Breast epithelium (tissue), 4 donors: ENCODE results near the gene KIF9. TPM values are rescaled to one million over a fixed set of nuclear protein-coding genes. Genes with fewer than 3 reads are reported as not detected.
A peak's percentile ranks its signal among the peaks of the same experiment; 100 is the strongest.

Source experiments
- DNase-seq, 2 donors: peaks; one replicate each; pipeline ENCODE4 v3.0.0-alpha.2; 2019; ENCODE audit warnings: low spot score in 2 of 2
- H3K27ac ChIP-seq, 2 donors: fragments of 200-600 bp; sonication (generic) in 1 of 2; one replicate each; pipeline ENCODE4 v1.5.1; 2016 to 2019; ENCODE audit warnings: mild to moderate bottlenecking in 1 of 2
- H3K27me3 ChIP-seq, 2 donors: fragments of 200-600 bp; sonication (generic) in 1 of 2; one replicate each; pipeline versions ENCODE4 v1.5.1 to v1.6.0; 2017 to 2019; ENCODE audit warnings: control low read depth in 1 of 2, mild to moderate bottlenecking in 1 of 2
- H3K36me3 ChIP-seq: fragments of 200-600 bp; one replicate; pipeline ENCODE4 v1.5.1; 2019
- H3K4me1 ChIP-seq, 2 donors: fragments of 200-600 bp; sonication (generic); one replicate each; pipeline ENCODE4 v1.5.1; 2016 to 2019; ENCODE audit warnings: control low read depth in 1 of 2
- H3K4me3 ChIP-seq, 3 donors: fragments of 200-600 bp; sonication (generic); 1 replicate in 2 of 3; 2 replicates in 1 of 3; pipeline ENCODE4 v1.5.1; 2016 to 2019; ENCODE audit warnings: mild to moderate bottlenecking in 3 of 3, moderate library complexity in 2 of 3
- H3K9me3 ChIP-seq, 2 donors: fragments of 200-600 bp; sonication (generic) in 1 of 2; one replicate each; pipeline ENCODE4 v1.5.1; 2016 to 2019; ENCODE audit warnings: control low read depth in 1 of 2
- CTCF ChIP-seq, 3 donors: fragments of 450-650 bp; IDR thresholded peaks; one replicate each; pipeline ENCODE4 v1.5.1; 2016 to 2017; ENCODE audit warnings: antibody characterized with exemption in 3 of 3, mild to moderate bottlenecking in 3 of 3, moderate library complexity in 3 of 3
- POLR2A ChIP-seq: fragments of 450-650 bp; IDR thresholded peaks from one replicate; pipeline ENCODE4 v1.6.1; 2016; ENCODE audit warnings: antibody characterized with exemption, mild to moderate bottlenecking, moderate library complexity
- POLR2AphosphoS5 ChIP-seq, 3 donors: sonication (generic); formaldehyde crosslinking; IDR thresholded peaks; one replicate each; pipeline ENCODE4 v1.6.1; 2017; ENCODE audit warnings: antibody characterized with exemption in 3 of 3
- intact Hi-C: fragments of 100-400 bp; cut with DNase I; formaldehyde crosslinking; loops from one replicate; pipeline ENCODE4 v1.15.1; 2023; ENCODE audit warnings: low total_unique reads
- total RNA-seq, 3 donors: library from RNA; depleted of rRNA; stranded (reverse); fragments of >200 nt; gene quantifications; one replicate each; pipeline ENCODE4 v1.1.0, GENCODE V29; 2016

KIF9 gene
- total RNA-seq = 10 to 100 TPM in 1 of 3 donors, 1 to 10 TPM in 2; 4.5 to 10.7 (median 9.5) TPM

- H3K36me3 ChIP-seq = no peaks in the 10 kb centered on the region
- no peaks in the 10 kb centered on the region for H3K27me3 ChIP-seq
- H3K4me3 ChIP-seq = peak within 1 kb of the TSS; percentile 67 to 85 (median 79)
- peak; percentile 92 to 95 (median 93) for TF ChIP-seq POLR2AphosphoS5 (IDR thresholded peaks at IDR 0.05)
- TF ChIP-seq POLR2A = no peak
- peak in 1 of 3 donors; percentile 9 for TF ChIP-seq CTCF (IDR thresholded peaks at IDR 0.05)
- intact Hi-C loops = no loop called here
- peaks cover 5 to 9% of the 10 kb centered on the region in 2 donors for H3K4me1 ChIP-seq
- H3K9me3 ChIP-seq = no peaks in the 10 kb centered on the region
- H3K27ac ChIP-seq = peak within 1 kb of the TSS; percentile 96 to 98
- DNase-seq = peak; percentile 92
Observed at GRCh38 chr3:47282424-47283192, at the start of gene KIF9, which contains the start of gene KLHL18. KIF9 (minus strand) TSS chr3:47282799; CDS start chr3:47277374, 5,425 bp downstream. KLHL18 (plus strand) TSS chr3:47282944; CDS start chr3:47282966, 22 bp downstream.

GRCh38 chr3:47324278-47324865 is 41.8 kb upstream of the KIF9 start:
- no peak for TF ChIP-seq POLR2A
- peak; percentile 38 to 71 (median 51) for TF ChIP-seq CTCF (IDR thresholded peaks at IDR 0.05)
- intact Hi-C loops = no loop called here

GRCh38 chr3:47323431-47324277 is 41.1 kb upstream of the KIF9 start:
- Histone ChIP-seq H3K9me3 (no peaks in the 10 kb centered on the region), H3K36me3 (no peaks in the 10 kb centered on the region), H3K27ac (no peak overlapping the region), H3K27me3 (no peaks in the 10 kb centered on the region), H3K4me1 (peaks cover 0 to 5% of the 10 kb centered on the region in 2 donors), H3K4me3 (no peak overlapping the region)
- DNase-seq = no peak
- no peak for TF ChIP-seq CTCF (IDR thresholded peaks at IDR 0.05)
- no peak for TF ChIP-seq POLR2A
- TF ChIP-seq POLR2AphosphoS5 (IDR thresholded peaks at IDR 0.05) = no peak
- intact Hi-C loops = no loop called here

More at GRCh38 chr3:47324278-47324865, 41.8 kb upstream of the KIF9 start:
- peak in 1 of 2 donors; percentile 44 for DNase-seq
- Histone ChIP-seq H3K9me3 (no peaks in the 10 kb centered on the region), H3K36me3 (no peaks in the 10 kb centered on the region), H3K27ac (no peak overlapping the region), H3K27me3 (no peaks in the 10 kb centered on the region), H3K4me3 (no peak overlapping the region), H3K4me1 (peaks cover 0 to 5% of the 10 kb centered on the region in 2 donors)

- Histone ChIP-seq H3K27me3 (no peaks in the 10 kb centered on the region), H3K36me3 (no peaks in the 10 kb centered on the region), H3K4me3 (no peak overlapping the region), H3K27ac (no peak overlapping the region), H3K9me3 (no peaks in the 10 kb centered on the region), H3K4me1 (no peaks in the 10 kb centered on the region)
- TF ChIP-seq POLR2A (no peak), POLR2AphosphoS5 (IDR thresholded peaks at IDR 0.05) (no peak), CTCF (IDR thresholded peaks at IDR 0.05) (no peak)
- intact Hi-C loops = no loop called here
- DNase-seq = no peak
Observed at GRCh38 chr3:47319956-47320355, 37.4 kb upstream of the KIF9 start.
